Body of pancreas (tissue), 4 donors: ENCODE measurements around the gene C5orf24.

Source experiments
- CTCF ChIP-seq, 7 experiments: fragments of 450-650 bp in 4 of 7; fragments of 200-600 bp in 3 of 7; sonication (generic) in 3 of 7; IDR thresholded peaks; one replicate each; pipeline ENCODE4 v1.5.1; 2016 to 2019; ENCODE audit warnings: antibody characterized with exemption in 7 of 7
- POLR2A ChIP-seq, 3 donors: fragments of 450-650 bp; IDR thresholded peaks; one replicate each; pipeline ENCODE4 v1.6.1; 2016; ENCODE audit warnings: antibody characterized with exemption in 3 of 3, mild to moderate bottlenecking in 2 of 3

GRCh38 chr5:134864707-134865106 lies 18.9 kb downstream of the C5orf24 start:
- no peak for TF ChIP-seq CTCF (IDR thresholded peaks at IDR 0.05)
- TF ChIP-seq POLR2A (IDR thresholded peaks at IDR 0.05): no peak
